ENCODE results near the gene CEP41.
"Not testable (repeated sequence)": the region's sequence is repeated elsewhere in the genome, so short reads cannot be mapped to it uniquely, and the experiment has no call there.

Gene CEP41

DNA sequence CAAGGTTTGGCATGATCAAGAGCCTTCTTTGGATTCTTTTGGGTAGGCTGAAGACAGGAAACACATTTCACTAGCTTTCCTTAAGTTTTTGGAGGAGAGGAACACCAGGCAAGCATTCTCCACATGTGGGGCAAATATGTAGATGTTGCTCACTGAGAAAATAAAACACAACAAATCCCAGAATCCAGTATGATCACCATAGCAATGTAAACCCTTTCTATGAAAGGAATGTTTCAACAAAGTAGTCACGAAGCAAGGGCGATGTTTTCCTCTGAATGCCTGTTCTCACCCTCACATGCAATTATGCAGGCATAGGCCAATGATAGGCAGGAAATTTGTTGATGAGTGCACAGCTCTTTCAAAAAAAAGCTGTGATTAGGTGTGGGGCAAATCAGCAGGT lies 20.5 kb upstream of the CEP41 start:
- DNase-seq (ENCODE audit: low read depth in 2 of 3, low spot score in 1 of 3) = no peak

DNA sequence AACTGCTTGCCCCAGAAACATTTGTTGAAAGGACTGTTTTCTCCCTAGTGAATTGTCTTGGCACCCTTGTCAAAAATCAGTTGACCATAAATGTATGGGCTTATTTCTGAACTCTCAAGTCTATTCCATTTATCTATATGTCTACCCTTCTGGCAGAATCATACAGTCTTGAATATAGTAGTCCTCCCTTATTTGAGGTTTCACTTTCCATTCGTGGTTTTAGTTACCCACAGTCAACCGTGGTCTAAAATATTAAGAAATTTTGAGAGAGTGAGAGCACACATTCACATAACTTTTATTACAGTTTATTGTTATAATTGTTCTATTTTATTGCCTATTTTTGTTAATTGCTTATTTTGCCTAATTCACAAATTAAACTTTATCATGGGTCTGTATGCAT lies 17.4 kb upstream of the CEP41 start:
- DNase-seq (ENCODE audit: low read depth in 2 of 3, low spot score in 1 of 3) = no peak

DNA sequence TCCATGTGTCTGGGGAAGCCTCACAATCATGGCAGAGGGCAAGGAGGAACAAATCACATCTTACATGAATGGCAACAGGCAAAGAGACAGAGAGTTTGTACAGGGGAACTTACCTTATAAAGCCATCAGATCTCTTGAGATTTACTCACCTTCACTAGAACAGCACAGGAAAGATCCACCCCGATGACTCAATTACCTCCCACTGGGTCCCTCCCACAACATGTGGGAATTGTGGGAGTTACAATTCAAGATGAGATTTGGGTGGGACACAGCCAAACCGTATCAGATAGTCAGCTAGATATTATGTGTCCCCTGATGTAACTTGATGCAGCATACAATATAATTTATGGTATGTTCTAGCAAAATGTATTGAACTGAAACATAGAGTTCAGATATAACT lies 14.1 kb upstream of the CEP41 start:
- no peak for DNase-seq (ENCODE audit: low read depth in 2 of 3, low spot score in 1 of 3)

DNA sequence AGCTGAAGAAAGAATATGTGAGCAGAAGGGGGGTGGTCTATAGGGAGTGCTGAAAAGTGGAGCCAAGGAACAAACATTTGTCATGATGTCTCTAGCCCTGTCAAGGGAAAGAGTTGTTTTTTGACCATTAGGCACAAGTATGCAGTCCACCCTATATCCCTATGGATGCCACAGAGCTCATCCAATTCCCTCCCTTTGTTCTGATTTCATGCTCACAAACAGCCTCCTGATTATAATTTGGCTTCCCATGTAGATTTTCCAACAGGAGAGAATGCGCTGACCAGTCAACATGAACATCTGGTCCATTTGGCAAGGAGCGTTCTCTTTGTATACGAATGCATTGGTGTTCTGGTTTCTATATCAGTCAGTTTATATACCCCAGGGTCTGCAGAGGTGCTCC lies 12.1 kb upstream of the CEP41 start:
- DNase-seq (ENCODE audit: low read depth in 2 of 3, low spot score in 1 of 3) = no peak

DNA sequence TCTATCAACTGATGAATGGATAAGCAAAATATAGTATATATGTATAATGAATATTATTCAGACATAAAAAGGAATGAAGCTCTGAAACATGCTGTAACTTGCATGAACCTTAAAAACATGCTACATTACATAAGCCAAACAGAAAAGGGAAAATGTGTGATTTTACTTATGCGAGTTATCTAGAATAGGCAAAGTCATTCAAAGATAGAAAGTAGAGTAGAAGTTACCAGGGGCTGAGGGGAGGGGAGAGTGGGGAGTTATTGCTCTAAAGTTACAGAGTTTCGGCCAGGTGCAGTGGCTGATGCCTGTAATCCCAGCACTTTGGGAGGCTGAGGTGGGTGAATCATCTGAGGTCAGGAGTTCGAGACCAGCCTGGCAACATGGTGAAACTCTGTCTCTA lies 10.5 kb upstream of the CEP41 start:
- not testable (repeated sequence) for DNase-seq (ENCODE audit: low read depth in 2 of 3, low spot score in 1 of 3)

DNA sequence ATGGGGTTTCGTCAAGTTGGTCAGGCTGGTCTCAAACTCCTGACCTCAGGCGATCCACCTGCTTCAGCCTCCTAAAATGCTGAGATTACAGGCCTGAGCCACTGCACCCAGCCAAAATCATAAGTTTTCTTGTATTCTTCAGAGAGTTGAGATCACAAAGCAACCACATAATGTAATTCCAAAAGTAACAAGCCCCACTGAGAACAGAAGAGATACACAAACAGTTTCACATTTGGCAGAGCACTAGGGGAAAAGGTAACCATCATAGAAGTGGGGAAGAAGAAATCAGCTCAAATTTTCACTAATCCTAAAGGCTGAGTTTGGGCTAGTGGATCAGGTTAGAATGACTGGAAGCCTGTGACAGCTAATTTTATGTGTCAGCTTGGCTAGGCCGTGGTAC lies 5.4 kb upstream of the CEP41 start:
- no peak for DNase-seq (ENCODE audit: low read depth in 2 of 3, low spot score in 1 of 3)

DNA sequence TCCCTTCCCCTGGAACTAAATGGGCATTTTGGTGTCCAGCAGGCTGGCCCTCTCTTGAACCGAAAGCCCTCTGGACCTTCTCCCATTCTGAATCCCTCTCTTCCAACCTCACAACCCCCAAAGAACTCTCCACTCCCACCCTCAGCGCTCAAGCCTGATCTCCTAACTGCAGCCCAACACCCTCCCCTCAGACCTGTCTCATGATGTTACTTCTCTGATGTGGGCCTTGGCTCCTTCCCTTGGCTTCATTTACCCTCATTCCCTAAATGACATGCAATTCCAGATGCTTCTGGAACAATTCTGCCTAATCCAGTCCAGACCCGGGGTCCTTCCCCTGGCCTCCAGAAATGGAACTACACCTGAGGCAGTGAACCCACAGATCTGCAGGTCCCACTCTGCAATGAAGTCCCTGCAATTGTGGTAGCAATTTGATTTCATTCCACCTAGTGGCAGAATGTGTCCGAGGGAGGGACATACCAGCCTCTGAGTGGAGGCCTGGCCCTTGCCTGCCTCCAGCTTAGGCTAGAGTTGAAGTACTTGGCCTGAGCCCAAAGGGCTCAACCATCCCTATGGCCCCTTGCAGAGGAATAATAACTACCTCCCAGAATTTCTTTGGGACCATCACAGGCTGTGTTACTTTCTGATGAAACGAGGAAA lies 4.1 kb upstream of the CEP41 start:
- no peak for DNase-seq (ENCODE audit: low read depth in 2 of 3, low spot score in 1 of 3)

DNA sequence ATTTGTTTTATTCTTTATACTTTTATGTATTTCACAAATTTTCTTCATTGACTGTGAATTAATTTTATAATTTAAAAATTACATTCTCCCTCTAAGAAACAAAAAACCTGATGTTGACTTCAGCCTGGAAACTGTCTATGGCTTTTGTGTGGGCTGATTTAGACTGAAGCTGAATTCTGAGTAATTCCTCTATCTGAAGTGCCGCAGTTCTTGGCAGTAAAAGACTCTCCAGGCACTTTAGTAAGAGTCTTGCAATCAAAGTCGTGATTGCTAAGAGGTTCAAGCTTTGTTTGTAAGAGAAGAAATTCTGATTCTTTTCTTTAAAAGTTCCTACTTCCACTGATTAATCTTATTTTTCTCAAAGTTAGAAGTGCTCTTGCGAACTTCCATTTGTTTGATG lies 3.4 kb upstream of the CEP41 start:
- DNase-seq (ENCODE audit: low read depth in 2 of 3, low spot score in 1 of 3) = no peak

DNA sequence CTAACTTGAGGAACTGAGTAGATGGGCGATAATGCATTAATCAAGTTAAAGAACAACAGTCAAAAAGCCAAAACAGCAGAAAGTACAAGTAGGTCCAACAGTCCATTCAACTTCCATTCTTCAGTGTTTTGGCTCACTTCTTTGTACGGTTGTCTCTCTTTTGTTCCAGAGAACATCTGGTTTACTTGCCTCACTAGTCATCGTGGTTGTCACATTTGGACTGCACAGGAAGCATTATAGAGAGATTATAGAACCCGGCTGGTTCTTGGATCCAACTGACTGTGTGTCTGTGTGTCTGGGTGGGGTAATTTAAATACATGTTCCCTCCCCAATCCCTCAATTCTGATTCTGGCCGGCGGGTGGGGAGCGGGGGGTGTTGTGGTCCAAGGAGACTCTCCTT lies 1.8 kb upstream of the CEP41 start:
- DNase-seq (ENCODE audit: low read depth in 2 of 3, low spot score in 1 of 3) = no peak

DNA sequence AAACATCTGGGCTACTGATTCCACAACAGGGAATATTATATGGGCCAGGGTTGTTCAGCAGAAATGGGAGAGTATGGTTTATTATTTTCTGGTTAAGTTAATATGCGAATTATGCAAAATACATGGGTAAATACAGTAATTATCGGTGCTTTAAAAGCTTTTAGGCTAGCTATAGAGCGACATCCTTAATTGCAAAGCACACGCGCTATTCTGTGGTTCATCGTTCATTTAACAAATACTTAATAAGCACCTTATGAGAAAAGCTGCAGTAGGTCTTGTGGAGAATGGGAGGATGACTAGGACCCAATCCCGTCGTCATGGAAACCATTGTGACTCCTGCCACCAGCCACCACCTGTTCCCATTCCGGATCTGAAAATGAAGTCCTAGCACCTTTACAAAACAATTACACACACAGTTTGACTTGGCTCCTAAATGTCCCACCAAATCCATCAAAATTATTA lies 623 bp upstream of the CEP41 start:
- DNase-seq (ENCODE audit: low read depth in 2 of 3, low spot score in 1 of 3) = no peak

DNA sequence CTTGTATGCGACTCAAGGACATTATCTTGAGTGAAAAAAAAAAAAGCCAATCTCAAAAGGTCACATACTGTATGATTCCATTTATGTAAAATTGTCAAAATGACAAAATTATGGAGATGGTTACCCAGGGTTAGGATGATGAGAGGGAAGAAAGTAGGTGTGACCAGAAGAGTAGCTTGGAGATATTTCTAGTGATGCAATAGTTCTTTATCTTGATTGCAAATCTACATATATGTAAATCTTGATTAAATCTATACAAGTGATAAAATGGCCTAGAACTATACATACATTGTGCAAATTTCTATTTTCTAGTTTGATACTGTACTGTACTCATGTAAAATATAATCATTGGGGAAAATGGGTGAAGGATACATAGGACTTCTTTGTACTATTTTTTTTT lies 4.6 kb downstream of the CEP41 start:
- DNase-seq (ENCODE audit: low read depth in 2 of 3, low spot score in 1 of 3) = no peak

DNA sequence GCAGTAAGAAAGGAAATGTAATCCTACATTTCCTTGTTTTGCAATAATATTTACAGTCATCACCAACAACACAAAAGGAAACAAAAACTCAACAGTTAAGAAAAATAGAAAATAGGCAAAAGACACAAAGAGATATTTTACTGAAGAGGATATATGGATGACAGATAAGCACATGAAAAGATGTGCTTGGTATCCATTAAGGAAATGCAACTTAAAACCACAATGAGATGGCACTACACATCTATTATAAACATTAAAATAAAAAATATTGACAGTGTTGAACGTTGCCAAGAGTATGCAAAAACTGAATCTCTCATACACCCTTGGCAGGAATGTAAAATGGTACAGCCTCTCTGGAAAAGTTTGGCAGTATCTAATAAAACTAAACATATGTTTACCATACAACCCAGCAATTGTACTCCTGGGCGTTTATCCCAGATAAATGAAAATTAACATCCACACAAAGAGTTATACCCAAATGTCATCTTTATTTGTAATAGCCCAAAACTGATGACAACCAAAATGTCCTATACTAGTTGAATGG lies 5.4 kb downstream of the CEP41 start:
- DNase-seq (ENCODE audit: low read depth in 2 of 3, low spot score in 1 of 3) = no peak

DNA sequence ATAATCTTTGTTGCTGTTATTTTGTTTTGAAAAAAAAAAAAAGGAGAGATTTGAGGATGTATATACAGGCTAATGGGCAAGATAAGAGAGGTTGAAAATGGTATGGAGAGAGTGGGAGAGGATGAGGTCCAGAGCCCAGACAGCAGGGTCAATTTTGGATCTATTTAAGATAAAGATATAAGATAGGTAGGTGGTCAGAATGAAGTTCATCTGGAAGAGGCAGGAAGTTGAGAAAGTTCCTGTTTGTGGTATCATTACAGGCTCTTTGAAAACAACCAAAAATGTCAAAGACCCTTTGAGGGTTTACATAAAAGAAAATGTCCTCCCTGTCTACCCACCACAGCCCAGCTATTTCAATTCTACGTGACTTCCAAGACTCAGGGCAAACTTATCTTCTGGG lies 7.5 kb downstream of the CEP41 start:
- no peak for DNase-seq (ENCODE audit: low read depth in 2 of 3, low spot score in 1 of 3)

DNA sequence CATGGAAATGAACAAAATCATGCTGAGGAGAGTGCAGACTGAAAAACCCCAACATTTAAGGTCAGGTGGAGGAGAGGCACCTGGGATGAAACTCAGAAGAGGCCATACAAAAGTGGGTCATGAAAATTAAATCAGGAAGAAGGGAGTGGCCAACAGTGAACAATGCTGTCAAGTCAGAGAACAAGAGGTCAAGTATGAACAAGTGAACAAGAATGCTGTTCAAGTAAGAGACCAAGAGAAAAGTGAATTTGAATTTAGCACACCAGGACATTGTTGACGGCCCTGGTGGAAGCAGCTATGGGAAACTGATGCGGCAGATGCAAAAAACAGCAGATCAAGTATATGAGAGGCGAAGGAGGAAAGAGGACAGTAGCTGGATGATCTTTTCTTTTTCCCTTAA lies 7.9 kb downstream of the CEP41 start:
- DNase-seq (ENCODE audit: low read depth in 2 of 3, low spot score in 1 of 3) = no peak

DNA sequence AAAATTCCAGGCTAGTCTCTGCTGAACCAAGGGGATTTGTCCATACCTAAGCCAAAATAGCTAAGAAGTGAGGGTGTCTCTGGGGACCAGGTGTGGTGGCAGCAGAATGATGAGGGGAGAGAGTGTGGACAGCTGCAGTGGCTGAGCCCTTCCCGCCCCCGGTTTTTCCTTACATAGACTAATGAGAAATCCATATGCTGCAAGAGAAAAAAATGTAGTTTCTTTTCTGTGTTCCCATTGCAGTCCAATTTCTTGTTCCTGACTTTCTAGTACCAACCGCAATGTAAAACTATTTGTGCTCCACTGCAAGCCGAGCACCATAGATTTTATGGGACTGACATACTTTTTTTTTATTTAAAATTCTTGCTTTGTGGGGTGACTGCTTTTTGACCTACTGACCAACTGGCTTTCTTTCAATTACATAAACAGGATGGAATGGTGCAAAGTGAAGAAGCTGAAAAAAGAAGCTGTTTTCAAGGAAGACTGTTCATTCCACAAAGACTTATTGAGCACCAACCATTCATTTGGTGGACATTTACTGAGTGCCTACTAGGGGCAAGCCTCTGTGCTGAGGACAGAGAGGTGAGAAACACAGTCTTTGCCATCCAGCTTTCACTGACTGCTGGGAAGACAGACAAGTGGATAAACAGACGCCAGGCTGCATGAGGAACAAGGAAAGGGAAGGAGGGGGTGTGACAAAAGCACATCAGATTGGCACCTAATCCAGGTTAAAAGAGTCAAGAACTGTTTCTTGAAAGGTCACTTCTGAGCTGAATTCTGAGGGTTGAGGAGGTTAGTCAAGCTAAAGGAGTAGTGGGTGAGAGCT lies 9.8 kb downstream of the CEP41 start:
- DNase-seq (ENCODE audit: low read depth in 2 of 3, low spot score in 1 of 3) = no peak

DNA sequence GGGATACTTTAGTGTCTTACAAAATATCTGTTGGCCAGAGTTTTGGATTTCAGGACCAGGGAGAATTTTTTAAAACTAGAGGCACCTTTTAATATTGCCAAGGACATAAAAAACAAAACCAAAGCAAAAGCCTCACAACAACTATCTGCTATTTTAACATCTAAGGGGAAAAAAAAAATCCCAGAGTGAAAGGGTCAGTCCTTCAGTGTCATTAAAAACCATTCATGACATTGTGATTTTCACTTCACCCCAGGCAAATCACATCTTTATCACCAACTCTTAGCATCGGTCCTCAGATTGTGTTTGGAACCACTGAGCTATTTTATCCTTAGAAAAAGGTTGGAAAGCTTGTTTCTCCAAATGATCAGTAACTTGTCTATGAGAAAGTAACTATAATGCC lies 10.7 kb downstream of the CEP41 start:
- no peak for DNase-seq (ENCODE audit: low read depth in 2 of 3, low spot score in 1 of 3)

DNA sequence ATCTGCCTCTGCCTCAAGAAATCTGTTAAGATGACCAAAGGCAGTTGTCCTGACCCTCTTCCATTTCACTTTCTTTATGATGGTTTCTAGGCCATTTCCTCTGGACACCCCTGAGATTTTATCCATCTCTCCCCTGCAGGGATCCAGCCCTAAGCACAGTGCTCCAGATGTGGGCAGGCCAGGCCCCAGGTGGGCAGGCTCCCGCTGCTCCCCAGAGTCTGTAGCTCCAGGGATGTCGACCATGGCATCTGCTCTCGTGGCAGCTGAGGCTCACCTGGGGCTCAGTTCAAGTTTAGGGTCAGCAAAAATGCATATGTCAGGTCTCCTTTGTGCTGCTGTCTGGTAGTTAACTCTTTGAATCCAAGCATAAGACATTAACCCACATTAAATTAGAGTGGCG lies 11.8 kb downstream of the CEP41 start:
- no peak for DNase-seq (ENCODE audit: low read depth in 2 of 3, low spot score in 1 of 3)

DNA sequence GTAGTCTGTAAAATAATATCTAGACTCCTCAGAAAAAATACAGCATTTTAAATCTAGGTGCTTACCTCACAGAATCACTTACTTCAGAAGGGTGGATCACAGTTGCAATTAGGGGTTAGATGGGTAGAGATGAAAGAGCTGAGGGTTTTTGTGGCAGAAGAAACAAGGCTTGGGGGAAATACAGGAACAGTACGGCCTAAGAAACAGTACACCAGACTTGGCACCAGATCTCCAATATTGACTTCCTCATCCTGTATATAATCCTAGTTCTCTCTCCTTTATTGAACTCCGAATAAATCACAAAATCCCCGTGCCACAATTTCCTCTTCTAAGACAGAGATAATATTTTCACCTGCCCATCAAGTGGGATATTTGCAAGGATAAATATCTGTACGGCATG lies 14.3 kb downstream of the CEP41 start:
- no peak for DNase-seq (ENCODE audit: low read depth in 2 of 3, low spot score in 1 of 3)

DNA sequence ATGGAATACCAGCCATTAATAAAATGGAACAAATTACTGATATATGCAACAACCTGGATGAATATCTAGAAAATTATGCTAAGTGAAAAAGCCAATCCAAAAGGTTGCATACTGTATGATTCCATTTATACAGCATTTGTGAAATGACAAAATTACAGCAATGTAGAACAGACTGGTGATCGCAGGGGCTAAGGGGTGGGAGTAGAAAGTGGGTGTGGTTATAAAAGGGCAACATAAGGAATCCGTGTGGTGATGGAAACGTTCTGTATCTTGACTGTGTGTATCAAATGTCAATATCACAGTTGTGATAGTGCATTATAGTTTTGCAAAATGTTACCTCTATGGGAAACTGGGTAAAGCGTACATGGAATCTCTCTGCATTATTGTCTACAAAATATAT lies 15.0 kb downstream of the CEP41 start:
- no peak for DNase-seq (ENCODE audit: low read depth in 2 of 3, low spot score in 1 of 3)

DNA sequence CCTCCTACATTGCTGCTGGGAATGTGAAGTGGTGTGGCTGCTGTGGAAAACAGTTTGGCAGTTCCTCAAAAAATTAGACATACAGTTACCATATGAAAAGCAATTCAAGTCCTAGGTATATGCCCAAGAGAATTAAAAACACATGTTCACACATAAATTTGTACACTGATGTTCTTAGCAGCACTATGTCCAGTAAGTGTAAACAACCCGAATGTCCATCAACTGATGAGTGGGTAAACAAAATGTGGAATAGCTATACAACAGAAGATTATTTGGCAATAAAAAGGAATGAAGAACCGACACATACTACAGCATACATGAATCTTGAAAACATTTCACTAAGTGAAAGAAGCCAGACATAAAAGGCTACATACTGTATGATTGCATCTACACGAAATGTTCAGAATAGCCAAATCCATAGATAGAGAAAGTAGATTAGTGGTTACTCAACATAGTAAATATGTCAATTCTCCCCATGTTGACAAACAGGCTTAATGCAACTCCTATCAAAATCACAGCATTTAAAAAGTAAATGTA lies 17.2 kb downstream of the CEP41 start:
- DNase-seq (ENCODE audit: low read depth in 2 of 3, low spot score in 1 of 3) = no peak

DNA sequence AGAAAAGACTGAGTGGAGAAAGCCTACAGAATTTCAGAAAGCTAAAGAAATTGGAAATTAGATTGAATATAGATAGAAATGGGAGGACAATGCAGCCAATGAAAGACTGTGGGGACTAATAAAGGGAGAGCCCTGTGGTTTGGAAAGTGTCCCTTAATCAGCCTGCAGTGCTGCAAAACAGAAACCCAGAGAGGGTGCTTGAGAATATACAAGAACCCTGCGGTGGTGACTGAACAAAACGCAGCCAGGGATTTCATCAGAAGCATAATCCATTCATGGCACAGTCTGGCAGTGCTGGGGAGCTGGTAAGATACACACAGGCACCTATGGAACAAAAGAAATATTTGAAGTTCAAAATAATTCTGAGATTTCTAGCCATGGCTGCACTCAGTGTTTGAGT lies 19.1 kb downstream of the CEP41 start:
- peak in 1 of 3 donors; percentile 15 for DNase-seq (ENCODE audit: low read depth in 2 of 3, low spot score in 1 of 3)

DNA sequence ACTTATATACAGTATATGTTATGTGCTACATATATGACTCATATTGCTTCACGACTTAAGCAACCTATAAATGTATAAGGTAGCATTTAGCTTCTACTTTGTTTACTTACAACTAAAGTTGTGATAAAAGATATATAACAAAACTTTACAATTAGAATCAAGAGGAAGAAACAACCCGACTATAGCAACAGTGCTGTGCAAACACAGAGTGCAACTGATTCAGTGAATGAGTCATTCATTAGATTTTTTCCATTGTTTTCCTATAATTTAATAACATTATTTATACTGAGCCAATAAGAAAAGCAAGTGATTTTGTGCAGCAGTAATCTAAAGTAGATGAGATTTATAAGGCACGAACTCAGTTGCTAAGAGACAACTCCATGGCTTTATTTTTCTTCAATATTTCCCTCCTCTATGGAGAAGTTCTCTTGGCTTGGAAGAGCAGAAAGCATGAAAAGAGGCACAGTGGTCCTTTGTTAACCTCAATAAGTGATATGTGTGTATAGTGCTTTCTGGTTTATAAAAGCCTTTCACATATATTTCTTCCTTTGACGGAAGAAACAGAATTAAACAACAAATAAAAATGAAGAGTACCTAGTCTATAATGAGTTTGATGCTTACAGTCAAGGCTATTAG lies 19.8 kb downstream of the CEP41 start:
- DNase-seq (ENCODE audit: low read depth in 2 of 3, low spot score in 1 of 3) = no peak
